Measurements from ENCODE around the gene DZANK1. TPM values are rescaled to one million over a fixed set of nuclear protein-coding genes. Genes with fewer than 3 reads are reported as not detected.

The DZANK1 gene
- total and polyA plus RNA-seq, 9 of the 15 experiments (the other 6 are each of a cell fraction or from before 2014, with no cell fraction given), result 0.04 to 0.18 (median 0.11) TPM; not detected in 2

DNA sequence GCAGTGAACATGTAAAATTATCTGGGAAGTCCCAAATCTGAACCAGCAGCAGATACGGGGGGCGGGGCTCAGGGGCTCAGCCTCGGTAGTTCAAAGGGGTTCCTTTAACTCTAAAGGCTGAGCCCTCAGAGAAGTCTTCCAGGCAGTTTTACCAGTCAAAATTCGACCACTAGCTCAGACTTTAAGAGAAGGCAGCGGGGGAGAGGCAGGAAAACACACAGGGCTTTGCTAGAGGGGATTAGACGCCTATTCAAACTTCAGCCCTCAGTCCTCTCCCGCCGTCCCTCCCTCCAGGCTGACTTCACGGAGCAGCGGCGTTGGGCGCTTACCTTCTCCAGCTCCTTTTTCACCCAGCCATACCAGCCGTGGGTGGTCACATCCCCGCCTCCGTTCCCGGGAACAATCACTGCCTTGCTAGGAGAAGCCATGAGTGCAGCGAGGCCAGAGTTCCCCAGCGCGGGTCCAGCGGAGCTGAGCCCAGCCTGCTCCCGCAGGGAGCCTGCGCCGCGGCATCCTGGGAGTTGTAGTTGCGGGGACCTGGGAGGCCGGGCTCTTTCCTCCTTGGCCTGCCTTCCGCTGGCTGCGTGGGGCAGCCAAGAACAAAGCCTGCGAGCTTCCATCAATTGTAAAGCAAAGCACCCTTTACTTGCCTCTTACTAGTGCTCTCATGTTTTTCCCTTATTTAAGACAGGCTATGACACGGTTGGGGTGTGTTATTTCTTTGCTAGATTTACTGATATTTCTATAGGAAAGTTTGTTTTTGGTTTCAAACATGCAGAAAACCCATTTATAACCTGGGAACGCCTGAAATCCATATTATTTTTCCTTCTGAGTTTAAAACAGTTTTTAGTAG lies 30.1 kb upstream of the DZANK1 start, which contains the start of gene RBBP9 (continued):
- TF ChIP-seq, protein P1, sequence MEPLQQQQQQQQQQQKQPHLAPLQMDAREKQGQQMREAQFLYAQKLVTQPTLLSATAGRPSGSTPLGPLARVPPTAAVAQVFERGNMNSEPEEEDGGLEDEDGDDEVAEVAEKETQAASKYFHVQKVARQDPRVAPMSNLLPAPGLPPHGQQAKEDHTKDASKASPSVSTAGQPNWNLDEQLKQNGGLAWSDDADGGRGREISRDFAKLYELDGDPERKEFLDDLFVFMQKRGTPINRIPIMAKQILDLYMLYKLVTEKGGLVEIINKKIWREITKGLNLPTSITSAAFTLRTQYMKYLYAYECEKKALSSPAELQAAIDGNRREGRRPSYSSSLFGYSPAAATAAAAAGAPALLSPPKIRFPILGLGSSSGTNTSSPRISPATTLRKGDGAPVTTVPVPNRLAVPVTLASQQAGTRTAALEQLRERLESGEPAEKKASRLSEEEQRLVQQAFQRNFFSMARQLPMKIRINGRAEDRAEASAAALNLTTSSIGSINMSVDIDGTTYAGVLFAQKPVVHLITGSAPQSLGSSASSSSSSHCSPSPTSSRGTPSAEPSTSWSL (CRISPR knock-in tag; IDR thresholded peaks at IDR 0.05; ENCODE audit: borderline replicate concordance), result no peak
- peak; percentile 67 for TF ChIP-seq CREM (IDR thresholded peaks at IDR 0.05; ENCODE audit: low read depth)
- peak in 1 of 2 experiments; percentile 52; a peak in 1 of 4 replicates for TF ChIP-seq HDAC1 (IDR thresholded peaks at IDR 0.05)
- TF ChIP-seq XRCC5 (IDR thresholded peaks at IDR 0.05; ENCODE audit: low read depth, low read length), result peak; percentile 52; the same call in 1 of the 2 replicates
- no peak for TF ChIP-seq CAMTA2 (CRISPR knock-in tag; conservative IDR thresholded peaks at IDR 0.05)
- peak; percentile 13; the same call in 1 of the 2 replicates for TF ChIP-seq JUND (IDR thresholded peaks at IDR 0.05; ENCODE audit: borderline replicate concordance, low read depth, low read length)
- no peak for TF ChIP-seq JUND (tag; IDR thresholded peaks at IDR 0.05; ENCODE audit: borderline replicate concordance, low read depth, low read length)
- TF ChIP-seq SREBF2 (CRISPR knock-in tag; IDR thresholded peaks at IDR 0.05), result no peak
- peak; percentile 74 for TF ChIP-seq POLR2G (IDR thresholded peaks at IDR 0.05; ENCODE audit: low read depth, low read length)
- TF ChIP-seq PTTG1 (tag; IDR thresholded peaks at IDR 0.05; ENCODE audit: low read depth), result no peak
- no peak for TF ChIP-seq ZNF699 (CRISPR knock-in tag; IDR thresholded peaks at IDR 0.05; ENCODE audit: insufficient replicate concordance)
- TF ChIP-seq FOXJ2 (tag; IDR thresholded peaks at IDR 0.05), result no peak
- no peak for TF ChIP-seq GATA2 (CRISPR knock-in tag; IDR thresholded peaks at IDR 0.05)
- TF ChIP-seq ZSCAN32 (CRISPR knock-in tag; IDR thresholded peaks at IDR 0.05), result no peak
- TF ChIP-seq, protein P2, sequence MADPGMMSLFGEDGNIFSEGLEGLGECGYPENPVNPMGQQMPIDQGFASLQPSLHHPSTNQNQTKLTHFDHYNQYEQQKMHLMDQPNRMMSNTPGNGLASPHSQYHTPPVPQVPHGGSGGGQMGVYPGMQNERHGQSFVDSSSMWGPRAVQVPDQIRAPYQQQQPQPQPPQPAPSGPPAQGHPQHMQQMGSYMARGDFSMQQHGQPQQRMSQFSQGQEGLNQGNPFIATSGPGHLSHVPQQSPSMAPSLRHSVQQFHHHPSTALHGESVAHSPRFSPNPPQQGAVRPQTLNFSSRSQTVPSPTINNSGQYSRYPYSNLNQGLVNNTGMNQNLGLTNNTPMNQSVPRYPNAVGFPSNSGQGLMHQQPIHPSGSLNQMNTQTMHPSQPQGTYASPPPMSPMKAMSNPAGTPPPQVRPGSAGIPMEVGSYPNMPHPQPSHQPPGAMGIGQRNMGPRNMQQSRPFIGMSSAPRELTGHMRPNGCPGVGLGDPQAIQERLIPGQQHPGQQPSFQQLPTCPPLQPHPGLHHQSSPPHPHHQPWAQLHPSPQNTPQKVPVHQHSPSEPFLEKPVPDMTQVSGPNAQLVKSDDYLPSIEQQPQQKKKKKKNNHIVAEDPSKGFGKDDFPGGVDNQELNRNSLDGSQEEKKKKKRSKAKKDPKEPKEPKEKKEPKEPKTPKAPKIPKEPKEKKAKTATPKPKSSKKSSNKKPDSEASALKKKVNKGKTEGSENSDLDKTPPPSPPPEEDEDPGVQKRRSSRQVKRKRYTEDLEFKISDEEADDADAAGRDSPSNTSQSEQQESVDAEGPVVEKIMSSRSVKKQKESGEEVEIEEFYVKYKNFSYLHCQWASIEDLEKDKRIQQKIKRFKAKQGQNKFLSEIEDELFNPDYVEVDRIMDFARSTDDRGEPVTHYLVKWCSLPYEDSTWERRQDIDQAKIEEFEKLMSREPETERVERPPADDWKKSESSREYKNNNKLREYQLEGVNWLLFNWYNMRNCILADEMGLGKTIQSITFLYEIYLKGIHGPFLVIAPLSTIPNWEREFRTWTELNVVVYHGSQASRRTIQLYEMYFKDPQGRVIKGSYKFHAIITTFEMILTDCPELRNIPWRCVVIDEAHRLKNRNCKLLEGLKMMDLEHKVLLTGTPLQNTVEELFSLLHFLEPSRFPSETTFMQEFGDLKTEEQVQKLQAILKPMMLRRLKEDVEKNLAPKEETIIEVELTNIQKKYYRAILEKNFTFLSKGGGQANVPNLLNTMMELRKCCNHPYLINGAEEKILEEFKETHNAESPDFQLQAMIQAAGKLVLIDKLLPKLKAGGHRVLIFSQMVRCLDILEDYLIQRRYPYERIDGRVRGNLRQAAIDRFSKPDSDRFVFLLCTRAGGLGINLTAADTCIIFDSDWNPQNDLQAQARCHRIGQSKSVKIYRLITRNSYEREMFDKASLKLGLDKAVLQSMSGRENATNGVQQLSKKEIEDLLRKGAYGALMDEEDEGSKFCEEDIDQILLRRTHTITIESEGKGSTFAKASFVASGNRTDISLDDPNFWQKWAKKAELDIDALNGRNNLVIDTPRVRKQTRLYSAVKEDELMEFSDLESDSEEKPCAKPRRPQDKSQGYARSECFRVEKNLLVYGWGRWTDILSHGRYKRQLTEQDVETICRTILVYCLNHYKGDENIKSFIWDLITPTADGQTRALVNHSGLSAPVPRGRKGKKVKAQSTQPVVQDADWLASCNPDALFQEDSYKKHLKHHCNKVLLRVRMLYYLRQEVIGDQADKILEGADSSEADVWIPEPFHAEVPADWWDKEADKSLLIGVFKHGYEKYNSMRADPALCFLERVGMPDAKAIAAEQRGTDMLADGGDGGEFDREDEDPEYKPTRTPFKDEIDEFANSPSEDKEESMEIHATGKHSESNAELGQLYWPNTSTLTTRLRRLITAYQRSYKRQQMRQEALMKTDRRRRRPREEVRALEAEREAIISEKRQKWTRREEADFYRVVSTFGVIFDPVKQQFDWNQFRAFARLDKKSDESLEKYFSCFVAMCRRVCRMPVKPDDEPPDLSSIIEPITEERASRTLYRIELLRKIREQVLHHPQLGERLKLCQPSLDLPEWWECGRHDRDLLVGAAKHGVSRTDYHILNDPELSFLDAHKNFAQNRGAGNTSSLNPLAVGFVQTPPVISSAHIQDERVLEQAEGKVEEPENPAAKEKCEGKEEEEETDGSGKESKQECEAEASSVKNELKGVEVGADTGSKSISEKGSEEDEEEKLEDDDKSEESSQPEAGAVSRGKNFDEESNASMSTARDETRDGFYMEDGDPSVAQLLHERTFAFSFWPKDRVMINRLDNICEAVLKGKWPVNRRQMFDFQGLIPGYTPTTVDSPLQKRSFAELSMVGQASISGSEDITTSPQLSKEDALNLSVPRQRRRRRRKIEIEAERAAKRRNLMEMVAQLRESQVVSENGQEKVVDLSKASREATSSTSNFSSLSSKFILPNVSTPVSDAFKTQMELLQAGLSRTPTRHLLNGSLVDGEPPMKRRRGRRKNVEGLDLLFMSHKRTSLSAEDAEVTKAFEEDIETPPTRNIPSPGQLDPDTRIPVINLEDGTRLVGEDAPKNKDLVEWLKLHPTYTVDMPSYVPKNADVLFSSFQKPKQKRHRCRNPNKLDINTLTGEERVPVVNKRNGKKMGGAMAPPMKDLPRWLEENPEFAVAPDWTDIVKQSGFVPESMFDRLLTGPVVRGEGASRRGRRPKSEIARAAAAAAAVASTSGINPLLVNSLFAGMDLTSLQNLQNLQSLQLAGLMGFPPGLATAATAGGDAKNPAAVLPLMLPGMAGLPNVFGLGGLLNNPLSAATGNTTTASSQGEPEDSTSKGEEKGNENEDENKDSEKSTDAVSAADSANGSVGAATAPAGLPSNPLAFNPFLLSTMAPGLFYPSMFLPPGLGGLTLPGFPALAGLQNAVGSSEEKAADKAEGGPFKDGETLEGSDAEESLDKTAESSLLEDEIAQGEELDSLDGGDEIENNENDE (IDR thresholded peaks at IDR 0.05; ENCODE audit: low read depth, low read length), result no peak
